Stomach (tissue), 4 donors: ENCODE measurements around the gene RING1.

ENCODE experiments used
- POLR2A ChIP-seq, 4 donors: fragments of 450-650 bp; IDR thresholded peaks; one replicate each; pipeline ENCODE4 v1.6.1; 2016; ENCODE audit warnings: antibody characterized with exemption in 4 of 4, control low read depth in 2 of 4, mild to moderate bottlenecking in 1 of 4, moderate library complexity in 1 of 4
- TF ChIP-seq, protein P1 (sequence below), 7 experiments: fragments of 450-650 bp in 4 of 7; fragments of 200-600 bp in 3 of 7; sonication (generic) in 3 of 7; IDR thresholded peaks; one replicate each; pipeline ENCODE4 v1.5.1; 2016 to 2019; ENCODE audit warnings: antibody characterized with exemption in 7 of 7, control low read depth in 2 of 7, mild to moderate bottlenecking in 1 of 7

- TF ChIP-seq, protein P1, sequence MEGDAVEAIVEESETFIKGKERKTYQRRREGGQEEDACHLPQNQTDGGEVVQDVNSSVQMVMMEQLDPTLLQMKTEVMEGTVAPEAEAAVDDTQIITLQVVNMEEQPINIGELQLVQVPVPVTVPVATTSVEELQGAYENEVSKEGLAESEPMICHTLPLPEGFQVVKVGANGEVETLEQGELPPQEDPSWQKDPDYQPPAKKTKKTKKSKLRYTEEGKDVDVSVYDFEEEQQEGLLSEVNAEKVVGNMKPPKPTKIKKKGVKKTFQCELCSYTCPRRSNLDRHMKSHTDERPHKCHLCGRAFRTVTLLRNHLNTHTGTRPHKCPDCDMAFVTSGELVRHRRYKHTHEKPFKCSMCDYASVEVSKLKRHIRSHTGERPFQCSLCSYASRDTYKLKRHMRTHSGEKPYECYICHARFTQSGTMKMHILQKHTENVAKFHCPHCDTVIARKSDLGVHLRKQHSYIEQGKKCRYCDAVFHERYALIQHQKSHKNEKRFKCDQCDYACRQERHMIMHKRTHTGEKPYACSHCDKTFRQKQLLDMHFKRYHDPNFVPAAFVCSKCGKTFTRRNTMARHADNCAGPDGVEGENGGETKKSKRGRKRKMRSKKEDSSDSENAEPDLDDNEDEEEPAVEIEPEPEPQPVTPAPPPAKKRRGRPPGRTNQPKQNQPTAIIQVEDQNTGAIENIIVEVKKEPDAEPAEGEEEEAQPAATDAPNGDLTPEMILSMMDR (IDR thresholded peaks at IDR 0.05), result no peak
- TF ChIP-seq POLR2A (IDR thresholded peaks at IDR 0.05), result no peak
Measured at GRCh38 chr6:33164665-33165373, 43.5 kb upstream of the RING1 start.
